H1 (cell line): ENCODE results near the gene DPYD. TPM values are rescaled to one million over a fixed set of nuclear protein-coding genes. Genes with fewer than 3 reads are reported as not detected.

Experiments used
- CEBPB ChIP-seq: IDR thresholded peaks from 2 replicates; pipeline ENCODE4 v1.6.1; 2012; ENCODE audit warnings: low read depth, low read length
- CHD2 ChIP-seq: IDR thresholded peaks from 2 replicates; pipeline ENCODE4 v1.6.1; 2012; ENCODE audit warnings: low read length, improper control_type of control experiment
- HDAC2 ChIP-seq, 2 experiments: fragments of 300-600 bp in 1 of 2; sonication (generic) in 1 of 2; IDR thresholded peaks; 2 replicates each; pipeline ENCODE4 v1.6.1; 2011 to 2012; ENCODE audit warnings: low read depth in 2 of 2, low read length in 2 of 2, mild to moderate bottlenecking in 2 of 2, moderate library complexity in 2 of 2, borderline replicate concordance in 1 of 2, inconsistent platforms in 1 of 2
- KDM4A ChIP-seq: IDR thresholded peaks from one replicate; pipeline ENCODE4 v1.7.1; 2012; ENCODE audit warnings: low read depth, mild to moderate bottlenecking, moderate library complexity, low read length, inconsistent platforms; ENCODE audit not compliant: severe bottlenecking
- MAFK ChIP-seq: IDR thresholded peaks from 2 replicates; pipeline ENCODE4 v1.6.1; 2012; ENCODE audit warnings: low read depth, mild to moderate bottlenecking, improper control_type of control experiment, low read length
- TAF1 ChIP-seq: IDR thresholded peaks from 2 replicates; pipeline ENCODE4 v1.6.1; 2011; ENCODE audit warnings: mild to moderate bottlenecking, low read depth, low read length
- polyA plus RNA-seq, 7 experiments: library from polyadenylated mRNA; depleted of rRNA in 3 of 7; stranded (reverse) in 5 of 7; unstranded in 2 of 7; fragments of >200 nt in 5 of 7; fragments of 200-250 nt in 2 of 7; gene quantifications; 1 replicate in 5 of 7; 2 replicates in 1 of 7; 4 replicates in 1 of 7; pipeline versions ENCODE4 v1.2.1 to v1.2.3, GENCODE V29; 2011 to 2013; ENCODE audit warnings: missing spikeins in 2 of 7, mixed read lengths in 2 of 7
- total RNA-seq: library from RNA; stranded (reverse); fragmentation: NEBNext Ultra II Directional; extraction: Animal tissue kit (Norgen Biotek cat#: 25700); gene quantifications from 2 replicates; pipeline ENCODE4 v1.2.1, GENCODE V29; 2021
- TF ChIP-seq, protein P1 (sequence below): IDR thresholded peaks from 2 replicates; pipeline ENCODE4 v1.6.1; 2012; ENCODE audit warnings: inconsistent platforms

The DPYD gene
- total and polyA plus RNA-seq, 2 of the 8 experiments (the other 6 are each of a cell fraction or from before 2014, with no cell fraction given): 0.29 to 0.73 TPM

DNA sequence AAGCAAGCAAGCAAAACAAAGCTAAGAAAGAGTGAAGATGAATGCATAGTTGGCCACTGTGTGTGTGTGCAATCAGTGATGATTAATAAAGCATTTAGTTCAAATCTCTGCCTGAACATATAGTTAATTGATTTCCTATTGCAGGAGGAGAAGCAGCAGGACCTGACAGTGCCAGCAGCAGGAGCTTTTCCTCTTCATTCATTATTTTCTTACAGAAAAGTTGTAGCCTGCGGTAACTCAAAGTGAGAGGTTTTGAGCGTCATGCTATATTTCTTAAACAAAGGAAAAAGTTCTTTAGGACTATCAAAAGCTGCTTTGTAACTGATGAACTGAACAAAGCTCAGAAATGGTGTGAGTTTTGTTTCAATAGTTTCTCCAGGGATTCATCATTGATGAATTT, 819.3 kb downstream of the DPYD start (continued):
- TF ChIP-seq CHD2 (no peak), MAFK (no peak), TAF1 (no peak), HDAC2 (IDR thresholded peaks at IDR 0.05; ENCODE audit: borderline replicate concordance in 1 of 2, low read depth in 2 of 2, low read length in 2 of 2) (no peak), CEBPB (no peak), KDM4A (no peak)
- TF ChIP-seq, protein P1, sequence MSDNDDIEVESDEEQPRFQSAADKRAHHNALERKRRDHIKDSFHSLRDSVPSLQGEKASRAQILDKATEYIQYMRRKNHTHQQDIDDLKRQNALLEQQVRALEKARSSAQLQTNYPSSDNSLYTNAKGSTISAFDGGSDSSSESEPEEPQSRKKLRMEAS: no peak
- TF ChIP-seq, all 59 proteins: peak for 0
